ENCODE results near the gene SIX4. TPM values are rescaled to one million over a fixed set of nuclear protein-coding genes. Genes with fewer than 3 reads are reported as not detected.

Gene SIX4
- total RNA-seq, 1 experiment from 2014 or later, result 17.3 TPM

- no TSS peak for BruUV-seq (replicated peaks)
- in situ Hi-C loops (cut with HindIII; ENCODE audit: low pct_unique_long_range_greater_than_20kb, low sequenced_read_pairs) (no loop called here), intact Hi-C loops (cut with micrococcal nuclease; ENCODE audit: unreplicated experiment) (no loop called here)
- Histone ChIP-seq H3K9me3 (ENCODE audit: control insufficient read depth, insufficient read depth, low read depth, low read length) (no peaks in the 10 kb centered on the region), H3K27me3 (ENCODE audit: control insufficient read depth, insufficient read depth, low read length) (no peaks in the 10 kb centered on the region), H3K4me3 (ENCODE audit: low read depth in 2 of 2, low read length in 2 of 2) (peak overlapping the region; percentile 19 to 96; a peak in 3 of 4 replicates), H3K27ac (ENCODE audit: low read length) (0 out of 2 replicates have a peak overlapping the region, but pooled peaks have one; percentile 39), H3K4me1 (ENCODE audit: control insufficient read depth, insufficient read depth, low read length) (no peaks in the 10 kb centered on the region; the same call in 1 of the 2 replicates), H3K36me3 (ENCODE audit: control insufficient read depth, insufficient read depth, low read length) (no peaks in the 10 kb centered on the region; the same call in 1 of the 2 replicates)
- CTCF ChIA-PET, result no interaction called here
- POLR2A ChIA-PET, result interaction anchor here (0.6 kb wide), 1 partner anchor 46 kb away, joined by 6 read pairs; no protein-coding TSS in a partner anchor
- TF ChIP-seq SIN3A (IDR thresholded peaks at IDR 0.05; ENCODE audit: borderline replicate concordance, insufficient read depth, low read depth, low read length), result no peak
- TF ChIP-seq REST (IDR thresholded peaks at IDR 0.05; ENCODE audit: insufficient read depth in 1 of 2, low read depth in 2 of 2, low read length in 1 of 2), result no peak
- no peak for TF ChIP-seq CTCF (IDR thresholded peaks at IDR 0.05)
- no peak for TF ChIP-seq TCF7L2 (IDR thresholded peaks at IDR 0.05; ENCODE audit: low read depth, low read length)
- TF ChIP-seq POLR2AphosphoS5 (IDR thresholded peaks at IDR 0.05; ENCODE audit: low read depth, low read length), result no peak
- DNase-seq (ENCODE audit: low read depth, low spot score) (no peak), ATAC-seq (no peak)
These were observed 12.3 kb upstream of the SIX4 start for GRCh38 chr14:60736494-60736893.

- Histone ChIP-seq H3K27me3 (ENCODE audit: control insufficient read depth, insufficient read depth, low read length) (no peaks in the 10 kb centered on the region), H3K27ac (ENCODE audit: low read length) (peak overlapping the region; percentile 90), H3K4me3 (ENCODE audit: low read depth in 2 of 2, low read length in 2 of 2) (peak overlapping the region; percentile 89 to 96), H3K4me1 (ENCODE audit: control insufficient read depth, insufficient read depth, low read length) (no peaks in the 10 kb centered on the region; the same call in 1 of the 2 replicates), H3K9me3 (ENCODE audit: control insufficient read depth, insufficient read depth, low read depth, low read length) (no peaks in the 10 kb centered on the region), H3K36me3 (ENCODE audit: control insufficient read depth, insufficient read depth, low read length) (no peaks in the 10 kb centered on the region; the same call in 1 of the 2 replicates)
- in situ Hi-C loops (cut with HindIII; ENCODE audit: low pct_unique_long_range_greater_than_20kb, low sequenced_read_pairs) (no loop called here), intact Hi-C loops (cut with micrococcal nuclease; ENCODE audit: unreplicated experiment) (no loop called here)
- BruUV-seq (replicated peaks), result no TSS peak
- TF ChIP-seq REST (IDR thresholded peaks at IDR 0.05; ENCODE audit: insufficient read depth in 1 of 2, low read depth in 2 of 2, low read length in 1 of 2) (no peak), CTCF (IDR thresholded peaks at IDR 0.05) (no peak), TCF7L2 (IDR thresholded peaks at IDR 0.05; ENCODE audit: low read depth, low read length) (no peak), SIN3A (IDR thresholded peaks at IDR 0.05; ENCODE audit: borderline replicate concordance, insufficient read depth, low read depth, low read length) (no peak), POLR2AphosphoS5 (IDR thresholded peaks at IDR 0.05; ENCODE audit: low read depth, low read length) (no peak)
- no peak for DNase-seq (ENCODE audit: low read depth, low spot score)
- CTCF ChIA-PET, result no interaction called here
- POLR2A ChIA-PET, result no interaction called here
- ATAC-seq, result no peak
These were observed 11.3 kb upstream of the SIX4 start for GRCh38 chr14:60735416-60735815.

Measured in Panc1 (cell line).